HepG2 (cell line): ENCODE results near the gene ATG4D. TPM values are rescaled to one million over a fixed set of nuclear protein-coding genes. Genes with fewer than 3 reads are reported as not detected.

Source experiments
- ASH2L ChIP-seq: fragments of 300-600, 200-600 bp; sonication (generic); IDR thresholded peaks from 2 replicates; pipeline ENCODE4 v1.7.0; 2017; ENCODE audit warnings: low read depth, mild to moderate bottlenecking, moderate library complexity, mixed read lengths, low read length; ENCODE audit not compliant: insufficient read length
- CC2D1A ChIP-seq: sonication (generic); formaldehyde crosslinking; IDR thresholded peaks from 2 replicates; pipeline ENCODE4 v1.8.1; 2023; ENCODE audit warnings: mild to moderate bottlenecking, missing genetic modification reagents
- CENPBD1 ChIP-seq: sonication (generic); formaldehyde crosslinking; IDR thresholded peaks from 2 replicates; pipeline ENCODE4 v1.8.0; 2022; ENCODE audit warnings: missing genetic modification reagents, low read depth, mild to moderate bottlenecking, borderline replicate concordance
- IRX3 ChIP-seq: sonication (generic); formaldehyde crosslinking; IDR thresholded peaks from 2 replicates; pipeline ENCODE4 v1.8.1; 2023; ENCODE audit warnings: mild to moderate bottlenecking, low read depth, missing genetic modification reagents, borderline replicate concordance
- KDM2A ChIP-seq: sonication (generic); formaldehyde crosslinking; IDR thresholded peaks from 2 replicates; pipeline ENCODE4 v1.4.0; 2020; ENCODE audit warnings: low read depth, missing genetic modification reagents, borderline replicate concordance
- NFATC3 ChIP-seq: sonication (generic); formaldehyde crosslinking; IDR thresholded peaks from 2 replicates; pipeline ENCODE4 v1.5.1; 2020; ENCODE audit warnings: mild to moderate bottlenecking, missing genetic modification reagents
- PHF8 ChIP-seq: sonication (generic); formaldehyde crosslinking; IDR thresholded peaks from 2 replicates; pipeline ENCODE4 v1.5.0; 2020; ENCODE audit warnings: missing genetic modification reagents
- SUZ12 ChIP-seq: fragments of 150-350 bp; IDR thresholded peaks from 2 replicates; pipeline ENCODE4 v1.6.1; 2014; ENCODE audit warnings: low read depth, low read length
- TBX3 ChIP-seq: fragments of 450-650 bp; IDR thresholded peaks from 2 replicates; pipeline ENCODE4 v1.6.1; 2017; ENCODE audit warnings: antibody characterized with exemption, mild to moderate bottlenecking, inconsistent platforms, borderline replicate concordance
- ZBTB7A ChIP-seq: sonication (generic); formaldehyde crosslinking; IDR thresholded peaks from 2 replicates; pipeline ENCODE4 v1.8.0; 2022; ENCODE audit warnings: mild to moderate bottlenecking, missing genetic modification reagents
- ZHX1 ChIP-seq: sonication (generic); formaldehyde crosslinking; IDR thresholded peaks from 2 replicates; pipeline ENCODE4 v1.8.1; 2022; ENCODE audit warnings: low read depth, mild to moderate bottlenecking, missing genetic modification reagents
- ZNF260 ChIP-seq: sonication (generic); formaldehyde crosslinking; IDR thresholded peaks from 2 replicates; pipeline ENCODE4 v1.4.0; 2020; ENCODE audit warnings: missing genetic modification reagents, low read depth, mild to moderate bottlenecking, borderline replicate concordance
- ZNF431 ChIP-seq: sonication (generic); formaldehyde crosslinking; IDR thresholded peaks from 2 replicates; pipeline ENCODE4 v1.9.0; 2022; ENCODE audit warnings: missing genetic modification reagents, low read depth, mild to moderate bottlenecking, borderline replicate concordance
- ZNF609 ChIP-seq: sonication (generic); formaldehyde crosslinking; IDR thresholded peaks from 2 replicates; pipeline ENCODE4 v1.4.0; 2020; ENCODE audit warnings: mild to moderate bottlenecking, missing genetic modification reagents, borderline replicate concordance
- ZNF616 ChIP-seq: sonication (generic); formaldehyde crosslinking; IDR thresholded peaks from 2 replicates; pipeline ENCODE4 v1.5.0; 2020; ENCODE audit warnings: low read depth, mild to moderate bottlenecking, missing genetic modification reagents
- ZNF660 ChIP-seq: sonication (generic); formaldehyde crosslinking; IDR thresholded peaks from 2 replicates; pipeline ENCODE4 v1.5.1; 2020; ENCODE audit warnings: mild to moderate bottlenecking, low read depth, missing genetic modification reagents, borderline replicate concordance
- ZNF724P ChIP-seq: sonication (generic); formaldehyde crosslinking; IDR thresholded peaks from 2 replicates; pipeline ENCODE4 v1.8.0; 2022; ENCODE audit warnings: missing genetic modification reagents, borderline replicate concordance
- polyA plus RNA-seq, 8 experiments: library from polyadenylated mRNA; depleted of rRNA in 3 of 8; stranded (reverse) in 7 of 8; unstranded in 1 of 8; fragments of >200 nt; fragmentation: Illumina TruSeq in 4 of 8; extraction: Trizol in 4 of 8; gene quantifications; 2 replicates each; pipeline versions ENCODE4 v1.2.1 to v1.2.3, GENCODE V29; 2011 to 2016; ENCODE audit warnings: low read depth in 4 of 8, missing spikeins in 1 of 8, mixed read lengths in 1 of 8; ENCODE audit not compliant: insufficient read depth in 1 of 8
- total RNA-seq, 5 experiments: library from RNA; depleted of rRNA; stranded (reverse); fragments of >200 nt; fragmentation: Illumina TruSeq; extraction: Trizol; gene quantifications; 2 replicates each; pipeline ENCODE4 v1.2.3, GENCODE V29; 2016; ENCODE audit warnings: low read depth in 1 of 5
- TF ChIP-seq, protein P1 (sequence below): sonication (generic); formaldehyde crosslinking; IDR thresholded peaks from 2 replicates; pipeline ENCODE4 v1.8.0; 2022; ENCODE audit warnings: mild to moderate bottlenecking, missing genetic modification reagents; ENCODE audit not compliant: insufficient replicate concordance

ATG4D gene
- total and polyA plus RNA-seq, 2 of the 13 experiments (the other 11 are each of a cell fraction or from before 2014, with no cell fraction given), result 17.8 to 19.0 TPM

- peak; percentile 92; the same call in 1 of the 2 replicates for TF ChIP-seq IRX3 (CRISPR knock-in tag)
- TF ChIP-seq ZNF431 (CRISPR knock-in tag), result peak; percentile 34; the same call in 1 of the 2 replicates
- no peak for TF ChIP-seq TBX3
- TF ChIP-seq ZNF724P (CRISPR knock-in tag), result peak; percentile 98
- peak; percentile 96 for TF ChIP-seq CC2D1A
- TF ChIP-seq ZBTB7A (CRISPR knock-in tag), result no peak
- TF ChIP-seq ZNF609 (CRISPR knock-in tag), result no peak; the same call in 1 of the 2 replicates
- no peak for TF ChIP-seq ZNF616 (CRISPR knock-in tag)
- TF ChIP-seq KDM2A (CRISPR knock-in tag), result peak; percentile 87
- TF ChIP-seq, protein P1, sequence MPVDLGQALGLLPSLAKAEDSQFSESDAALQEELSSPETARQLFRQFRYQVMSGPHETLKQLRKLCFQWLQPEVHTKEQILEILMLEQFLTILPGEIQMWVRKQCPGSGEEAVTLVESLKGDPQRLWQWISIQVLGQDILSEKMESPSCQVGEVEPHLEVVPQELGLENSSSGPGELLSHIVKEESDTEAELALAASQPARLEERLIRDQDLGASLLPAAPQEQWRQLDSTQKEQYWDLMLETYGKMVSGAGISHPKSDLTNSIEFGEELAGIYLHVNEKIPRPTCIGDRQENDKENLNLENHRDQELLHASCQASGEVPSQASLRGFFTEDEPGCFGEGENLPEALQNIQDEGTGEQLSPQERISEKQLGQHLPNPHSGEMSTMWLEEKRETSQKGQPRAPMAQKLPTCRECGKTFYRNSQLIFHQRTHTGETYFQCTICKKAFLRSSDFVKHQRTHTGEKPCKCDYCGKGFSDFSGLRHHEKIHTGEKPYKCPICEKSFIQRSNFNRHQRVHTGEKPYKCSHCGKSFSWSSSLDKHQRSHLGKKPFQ (CRISPR knock-in tag), result no peak
- TF ChIP-seq ZHX1 (CRISPR knock-in tag), result peak; percentile 77
- TF ChIP-seq ZNF660, result no peak
- TF ChIP-seq NFATC3 (CRISPR knock-in tag), result no peak
- TF ChIP-seq ASH2L, result peak; percentile 54
- no peak for TF ChIP-seq CENPBD1 (CRISPR knock-in tag)
- no peak for TF ChIP-seq ZNF260 (CRISPR knock-in tag)
- TF ChIP-seq PHF8, result no peak
- TF ChIP-seq SUZ12, result no peak
These were observed 25.3 kb downstream of the ATG4D start, which contains the start of gene CDKN2D (continued) for GRCh38 chr19:10568826-10569651.
